ENCODE data around the gene API5. TPM values are rescaled to one million over a fixed set of nuclear protein-coding genes. Genes with fewer than 3 reads are reported as not detected.

Gene API5
- total RNA-seq, 4 donors from 2014 or later: 57.8 to 75.3 (median 62.1) TPM

- H3K27me3 ChIP-seq: no peaks in the 10 kb centered on the region
- no peak overlapping the region for H3K4me3 ChIP-seq
- DNase-seq (ENCODE audit: low spot score in 2 of 2): no peak
- H3K4me1 ChIP-seq: no peaks in the 10 kb centered on the region
- TF ChIP-seq POLR2A (IDR thresholded peaks at IDR 0.05) (no peak), EP300 (IDR thresholded peaks at IDR 0.05) (no peak)
- TF ChIP-seq, protein P1, sequence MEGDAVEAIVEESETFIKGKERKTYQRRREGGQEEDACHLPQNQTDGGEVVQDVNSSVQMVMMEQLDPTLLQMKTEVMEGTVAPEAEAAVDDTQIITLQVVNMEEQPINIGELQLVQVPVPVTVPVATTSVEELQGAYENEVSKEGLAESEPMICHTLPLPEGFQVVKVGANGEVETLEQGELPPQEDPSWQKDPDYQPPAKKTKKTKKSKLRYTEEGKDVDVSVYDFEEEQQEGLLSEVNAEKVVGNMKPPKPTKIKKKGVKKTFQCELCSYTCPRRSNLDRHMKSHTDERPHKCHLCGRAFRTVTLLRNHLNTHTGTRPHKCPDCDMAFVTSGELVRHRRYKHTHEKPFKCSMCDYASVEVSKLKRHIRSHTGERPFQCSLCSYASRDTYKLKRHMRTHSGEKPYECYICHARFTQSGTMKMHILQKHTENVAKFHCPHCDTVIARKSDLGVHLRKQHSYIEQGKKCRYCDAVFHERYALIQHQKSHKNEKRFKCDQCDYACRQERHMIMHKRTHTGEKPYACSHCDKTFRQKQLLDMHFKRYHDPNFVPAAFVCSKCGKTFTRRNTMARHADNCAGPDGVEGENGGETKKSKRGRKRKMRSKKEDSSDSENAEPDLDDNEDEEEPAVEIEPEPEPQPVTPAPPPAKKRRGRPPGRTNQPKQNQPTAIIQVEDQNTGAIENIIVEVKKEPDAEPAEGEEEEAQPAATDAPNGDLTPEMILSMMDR (IDR thresholded peaks at IDR 0.05): no peak
- no peaks in the 10 kb centered on the region for H3K36me3 ChIP-seq
- 69 to 78% methylated on average over 7 of the region's 7 CpGs for WGBS, 2 donors
- H3K9me3 ChIP-seq: peaks cover 0 to 13% (median 0%) of the 10 kb centered on the region in 4 donors
- H3K27ac ChIP-seq: no peak overlapping the region
These were observed 13.4 kb upstream of the API5 start for GRCh38 chr11:43298397-43298796.

DNA sequence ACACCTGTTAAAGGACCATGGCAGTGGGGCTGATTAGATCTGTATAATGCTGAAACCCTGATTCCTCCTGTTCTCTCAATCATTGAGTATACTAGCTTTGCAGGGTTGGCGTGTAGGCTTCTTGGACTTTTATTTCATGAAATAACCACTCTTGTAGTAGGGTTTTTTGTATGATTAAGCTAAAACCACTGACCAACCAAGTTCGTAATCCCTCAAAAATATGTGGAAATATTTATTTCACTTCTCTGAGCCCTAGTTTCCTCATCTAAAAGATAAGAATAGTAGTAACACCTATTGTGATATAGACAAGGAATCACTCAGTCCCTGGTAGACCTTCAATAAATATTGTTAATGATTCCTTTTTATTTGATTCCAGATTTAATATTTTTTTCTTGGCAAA, 4.2 kb downstream of the API5 start:
- H3K36me3 ChIP-seq: peaks cover 0 to 34% (median 0%) of the 10 kb centered on the region in 3 donors
- no peak overlapping the region for H3K27ac ChIP-seq
- TF ChIP-seq EP300 (IDR thresholded peaks at IDR 0.05): no peak
- TF ChIP-seq, protein P1 (IDR thresholded peaks at IDR 0.05): no peak
- no peaks in the 10 kb centered on the region for H3K9me3 ChIP-seq
- no peaks in the 10 kb centered on the region for H3K27me3 ChIP-seq
- DNase-seq (ENCODE audit: low spot score in 2 of 2): no peak
- peaks cover 0 to 45% (median 18%) of the 10 kb centered on the region in 4 donors for H3K4me1 ChIP-seq
- H3K4me3 ChIP-seq: no peak overlapping the region
- WGBS, 2 donors: 80 to 81% methylated on average over 2 of the region's 2 CpGs

- WGBS, 2 donors: 91 to 98% methylated on average over 6 of the region's 6 CpGs
These were observed 4.7 kb downstream of the API5 start for GRCh38 chr11:43316451-43316850.

DNA sequence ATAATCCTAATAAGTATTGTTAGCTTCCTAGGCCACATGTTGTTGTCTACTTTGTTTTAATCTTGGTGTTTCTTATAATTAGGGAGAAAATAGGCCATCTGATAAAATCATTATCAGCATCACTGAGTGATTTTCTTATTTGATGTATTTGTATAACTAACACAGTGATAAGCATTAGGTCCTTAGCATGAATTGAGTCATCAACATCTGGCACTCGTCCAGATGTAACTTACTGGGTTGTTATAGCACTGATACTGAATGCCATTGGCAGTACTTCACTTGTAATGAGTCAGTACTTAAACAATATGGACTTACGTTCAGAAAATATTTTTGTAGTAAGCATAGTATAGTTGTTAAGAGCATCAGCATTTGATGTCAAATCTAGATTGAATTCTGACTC, 16.2 kb downstream of the API5 start:
- H3K27me3 ChIP-seq: no peaks in the 10 kb centered on the region
- no peaks in the 10 kb centered on the region for H3K4me1 ChIP-seq
- 49 to 65% methylated on average over 2 of the region's 2 CpGs for WGBS, 2 donors
- no peaks in the 10 kb centered on the region for H3K9me3 ChIP-seq
- peaks cover 6 to 100% (median 33%) of the 10 kb centered on the region in 3 donors for H3K36me3 ChIP-seq
- TF ChIP-seq EP300 (IDR thresholded peaks at IDR 0.05) (no peak), POLR2A (IDR thresholded peaks at IDR 0.05) (no peak)
- TF ChIP-seq, protein P1 (IDR thresholded peaks at IDR 0.05): no peak
- DNase-seq (ENCODE audit: low spot score in 2 of 2): no peak
- H3K4me3 ChIP-seq: no peak overlapping the region
- H3K27ac ChIP-seq: no peak overlapping the region

More at GRCh38 chr11:43316451-43316850, 4.7 kb downstream of the API5 start:
- H3K36me3 ChIP-seq: peaks cover 0 to 39% (median 4%) of the 10 kb centered on the region in 3 donors
- H3K4me3 ChIP-seq: no peak overlapping the region
- H3K27me3 ChIP-seq: no peaks in the 10 kb centered on the region
- no peaks in the 10 kb centered on the region for H3K9me3 ChIP-seq
- no peak overlapping the region for H3K27ac ChIP-seq
- TF ChIP-seq EP300 (IDR thresholded peaks at IDR 0.05): no peak
- no peak for TF ChIP-seq POLR2A (IDR thresholded peaks at IDR 0.05)
- TF ChIP-seq, protein P1 (IDR thresholded peaks at IDR 0.05): no peak
- H3K4me1 ChIP-seq: peaks cover 0 to 43% (median 16%) of the 10 kb centered on the region in 4 donors
- no peak for DNase-seq (ENCODE audit: low spot score in 2 of 2)

DNA sequence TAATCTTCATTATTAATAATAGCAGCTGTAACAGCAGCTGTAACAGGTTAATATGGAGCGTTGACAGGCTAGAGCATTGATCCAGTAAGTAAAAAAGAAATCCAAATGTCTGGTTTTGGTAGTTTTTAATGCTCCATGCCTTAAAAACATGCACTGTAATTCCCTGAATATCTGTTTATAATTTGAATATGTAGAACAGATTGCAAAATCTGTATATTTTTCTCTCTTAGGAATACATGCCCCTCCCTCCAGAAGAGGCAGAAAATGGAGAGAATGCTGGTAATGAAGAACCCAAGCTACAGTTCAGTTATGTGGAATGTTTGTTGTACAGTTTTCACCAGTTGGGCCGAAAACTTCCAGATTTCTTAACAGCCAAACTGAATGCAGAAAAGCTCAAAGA, 16.7 kb downstream of the API5 start:
- H3K9me3 ChIP-seq: no peaks in the 10 kb centered on the region
- TF ChIP-seq, protein P1 (IDR thresholded peaks at IDR 0.05): no peak
- TF ChIP-seq POLR2A (IDR thresholded peaks at IDR 0.05) (no peak), EP300 (IDR thresholded peaks at IDR 0.05) (no peak)
- 94 to 97% methylated on average over 2 of the region's 2 CpGs for WGBS, 2 donors
- no peak for DNase-seq (ENCODE audit: low spot score in 2 of 2)
- H3K4me3 ChIP-seq: no peak overlapping the region
- no peaks in the 10 kb centered on the region for H3K4me1 ChIP-seq
- H3K27ac ChIP-seq: no peak overlapping the region
- no peaks in the 10 kb centered on the region for H3K27me3 ChIP-seq
- peaks cover 3 to 100% (median 33%) of the 10 kb centered on the region in 3 donors for H3K36me3 ChIP-seq
